CD4-positive, alpha-beta memory T cell (primary cell): Measurements from ENCODE around the gene MAGEA8. TPM values are rescaled to one million over a fixed set of nuclear protein-coding genes. Genes with fewer than 3 reads are reported as not detected.

Experiments used
- CTCF ChIA-PET: fragments of 350-600 bp; sonication (Branson Sonifier 250); formaldehyde crosslinking; loops from one replicate; lab custom pipeline; 2021; ENCODE audit warnings: inconsistent platforms; ENCODE audit not compliant: partially characterized antibody; lab: Charles Lee
- POLR2A ChIA-PET: fragments of 350-600 bp; sonication (Branson Sonifier 250); formaldehyde crosslinking; loops from one replicate; lab custom pipeline; 2021; ENCODE audit not compliant: partially characterized antibody; lab: Charles Lee
- DNase-seq, 5 donors: peaks; one replicate each; pipeline versions ENCODE4 v3.0.0 to v3.0.0-alpha.2; 2020 to 2022; ENCODE audit warnings: mixed read lengths in 1 of 5
- H3K27ac ChIP-seq: one replicate; pipeline ENCODE4 v1.7.0; 2013; ENCODE audit warnings: low read depth, low read length
- H3K27me3 ChIP-seq: 2 replicates; pipeline ENCODE4 v1.7.0; 2013; ENCODE audit warnings: mild to moderate bottlenecking, low read length, moderate library complexity; ENCODE audit not compliant: insufficient read depth
- H3K36me3 ChIP-seq: 2 replicates; pipeline ENCODE4 v1.7.0; 2013; ENCODE audit warnings: mild to moderate bottlenecking, low read length, moderate library complexity; ENCODE audit not compliant: insufficient read depth
- H3K4me1 ChIP-seq: 2 replicates; pipeline ENCODE4 v1.7.0; 2013; ENCODE audit warnings: mild to moderate bottlenecking, low read length, moderate library complexity; ENCODE audit not compliant: insufficient read depth
- H3K4me3 ChIP-seq, 2 donors: one replicate each; pipeline ENCODE4 v1.7.0; 2013; ENCODE audit warnings: low read length in 2 of 2, mild to moderate bottlenecking in 1 of 2
- H3K9me3 ChIP-seq, 2 donors: one replicate each; pipeline ENCODE4 v1.7.0; 2013; ENCODE audit warnings: low read length in 2 of 2, control low read depth in 1 of 2; ENCODE audit not compliant: control insufficient read depth in 1 of 2
- H3K27ac Mint-ChIP-seq, 7 donors: one replicate each; pipeline ENCODE4 v1.8.0; 2020 to 2021; ENCODE audit warnings: mixed read lengths in 7 of 7, mild to moderate bottlenecking in 6 of 7, inconsistent platforms in 3 of 7, moderate library complexity in 3 of 7
- H3K27me3 Mint-ChIP-seq, 2 donors: one replicate each; pipeline ENCODE4 v1.8.0; 2020 to 2021; ENCODE audit warnings: mixed read lengths in 2 of 2
- H3K36me3 Mint-ChIP-seq, 2 donors: one replicate each; pipeline ENCODE4 v1.8.0; 2020 to 2021; ENCODE audit warnings: mixed read lengths in 2 of 2, inconsistent platforms in 1 of 2, mild to moderate bottlenecking in 1 of 2
- H3K4me1 Mint-ChIP-seq, 4 donors: one replicate each; pipeline ENCODE4 v1.8.0; 2020 to 2021; ENCODE audit warnings: mixed read lengths in 4 of 4, mild to moderate bottlenecking in 1 of 4
- H3K4me3 Mint-ChIP-seq, 8 donors: one replicate each; pipeline ENCODE4 v1.8.0; 2020 to 2021; ENCODE audit warnings: mixed read lengths in 8 of 8, mild to moderate bottlenecking in 7 of 8, moderate library complexity in 6 of 8, inconsistent platforms in 3 of 8
- H3K9me3 Mint-ChIP-seq, 8 donors: one replicate each; pipeline ENCODE4 v1.8.0; 2020 to 2021; ENCODE audit warnings: mixed read lengths in 8 of 8, mild to moderate bottlenecking in 5 of 8, inconsistent platforms in 3 of 8, moderate library complexity in 1 of 8
- intact Hi-C: fragments of 100-400 bp; cut with micrococcal nuclease; formaldehyde crosslinking; loops from one replicate; pipeline ENCODE4 v1.15.1; 2023
- polyA plus RNA-seq, 2 donors: library from polyadenylated mRNA; unstranded; fragments of 300-500 nt; fragmentation: Illumina TruSeq; gene quantifications; one replicate each; pipeline ENCODE4 v1.2.3, GENCODE V29; 2021
- total RNA-seq, 2 experiments: library from RNA; stranded (reverse); gene quantifications; one replicate each; pipeline ENCODE4 v1.2.3, GENCODE V29; 2021

Gene MAGEA8
- total and polyA plus RNA-seq, 4 experiments from 2014 or later = not detected

DNA sequence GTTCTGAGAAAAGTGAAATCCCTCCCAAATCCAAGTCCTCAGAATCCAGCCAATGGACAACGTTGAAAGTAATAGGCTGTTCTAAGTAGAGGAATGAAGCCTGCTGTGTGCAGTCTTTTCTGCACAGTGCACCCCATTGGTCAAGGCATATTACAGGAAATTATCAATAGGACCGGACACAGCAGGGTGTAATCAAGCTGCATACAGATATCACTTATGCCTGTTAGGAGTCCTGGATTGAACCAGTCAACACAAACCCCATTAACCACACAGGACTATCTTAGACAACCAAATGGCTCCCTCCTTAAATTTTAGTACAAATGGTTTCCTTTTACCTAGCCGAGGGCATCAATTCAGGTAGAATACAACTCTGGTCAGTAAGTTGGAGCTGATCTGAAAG lies 34.2 kb upstream of the MAGEA8 start:
- no peak overlapping the region for H3K27ac ChIP-seq
- peaks cover 0 to 1% (median 0%) of the 10 kb centered on the region in 8 donors for H3K9me3 Mint-ChIP-seq
- no peaks in the 10 kb centered on the region for H3K27me3 ChIP-seq
- no peaks in the 10 kb centered on the region for H3K4me1 ChIP-seq
- intact Hi-C loops = no loop called here
- ChIA-PET POLR2A (no interaction called here), CTCF (no interaction called here)
- H3K4me1 Mint-ChIP-seq = no peaks in the 10 kb centered on the region
- no peaks in the 10 kb centered on the region for H3K36me3 ChIP-seq
- DNase-seq = no peak
- no peaks in the 10 kb centered on the region for H3K36me3 Mint-ChIP-seq
- no peak overlapping the region for H3K4me3 ChIP-seq
- H3K27me3 Mint-ChIP-seq = no peaks in the 10 kb centered on the region
- no peaks in the 10 kb centered on the region for H3K9me3 ChIP-seq
- H3K4me3 Mint-ChIP-seq = no peak overlapping the region
- H3K27ac Mint-ChIP-seq = no peak overlapping the region

DNA sequence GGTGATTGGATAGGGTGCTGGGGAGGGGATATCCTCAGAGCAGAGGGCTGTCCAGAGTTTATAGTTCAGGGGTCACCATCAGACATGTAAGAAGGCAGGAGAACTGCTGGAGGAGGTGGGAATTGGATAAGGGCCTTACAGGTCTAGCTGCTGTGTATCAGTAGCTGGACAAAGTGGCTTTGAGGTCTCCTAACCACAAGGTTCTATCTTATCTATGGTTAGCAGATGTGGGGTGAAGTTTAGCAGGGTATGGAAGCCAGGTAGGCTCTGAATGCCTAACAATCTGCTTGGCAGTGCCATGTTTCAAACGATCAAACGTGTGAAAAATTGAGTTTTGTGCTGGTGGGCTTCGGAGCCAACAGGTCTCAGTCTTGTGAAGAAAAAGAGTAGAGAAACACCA lies 32.1 kb upstream of the MAGEA8 start:
- POLR2A ChIA-PET = no interaction called here

DNA sequence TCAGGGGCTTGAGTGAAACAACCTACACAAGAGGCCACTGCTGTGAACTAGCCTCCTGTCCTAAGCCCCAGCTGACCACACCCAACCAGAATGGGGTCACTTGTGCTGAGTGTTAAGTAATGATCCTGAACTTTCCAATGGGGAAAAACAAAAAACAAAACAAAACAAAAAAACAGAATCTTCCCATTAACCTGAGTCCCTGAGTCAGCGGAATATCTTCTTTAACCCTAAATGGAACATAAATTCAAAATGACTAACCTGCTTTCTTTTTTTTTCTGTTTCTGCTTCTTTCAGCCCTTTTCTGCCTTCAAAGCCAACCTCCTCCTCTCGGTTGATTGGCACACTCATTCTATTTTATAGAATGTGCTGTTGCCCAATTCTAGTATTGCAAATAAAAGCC lies 31.2 kb upstream of the MAGEA8 start:
- Histone ChIP-seq H3K27ac (no peak overlapping the region), H3K36me3 (no peaks in the 10 kb centered on the region), H3K4me1 (no peaks in the 10 kb centered on the region), H3K4me3 (no peak overlapping the region), H3K27me3 (no peaks in the 10 kb centered on the region), H3K9me3 (no peaks in the 10 kb centered on the region)
- DNase-seq = no peak
- POLR2A ChIA-PET = no interaction called here
- no peaks in the 10 kb centered on the region for H3K27me3 Mint-ChIP-seq
- intact Hi-C loops = no loop called here
- no peak overlapping the region for H3K4me3 Mint-ChIP-seq
- H3K27ac Mint-ChIP-seq = no peak overlapping the region
- peaks cover 0 to 3% (median 0%) of the 10 kb centered on the region in 8 donors for H3K9me3 Mint-ChIP-seq
- CTCF ChIA-PET = no interaction called here
- no peaks in the 10 kb centered on the region for H3K4me1 Mint-ChIP-seq
- no peaks in the 10 kb centered on the region for H3K36me3 Mint-ChIP-seq

More for the DNA sequence above, 32.1 kb upstream of the MAGEA8 start:
- H3K4me1 Mint-ChIP-seq = no peaks in the 10 kb centered on the region
- H3K9me3 Mint-ChIP-seq = peaks cover 0 to 3% (median 0%) of the 10 kb centered on the region in 8 donors
- no peaks in the 10 kb centered on the region for H3K27me3 Mint-ChIP-seq
- intact Hi-C loops = no loop called here
- no peak overlapping the region for H3K4me3 Mint-ChIP-seq
- no peak overlapping the region for H3K27ac Mint-ChIP-seq
- Histone ChIP-seq H3K9me3 (no peaks in the 10 kb centered on the region), H3K36me3 (no peaks in the 10 kb centered on the region), H3K27ac (no peak overlapping the region), H3K4me3 (no peak overlapping the region), H3K27me3 (no peaks in the 10 kb centered on the region), H3K4me1 (no peaks in the 10 kb centered on the region)
- DNase-seq = no peak
- CTCF ChIA-PET = no interaction called here
- H3K36me3 Mint-ChIP-seq = no peaks in the 10 kb centered on the region

DNA sequence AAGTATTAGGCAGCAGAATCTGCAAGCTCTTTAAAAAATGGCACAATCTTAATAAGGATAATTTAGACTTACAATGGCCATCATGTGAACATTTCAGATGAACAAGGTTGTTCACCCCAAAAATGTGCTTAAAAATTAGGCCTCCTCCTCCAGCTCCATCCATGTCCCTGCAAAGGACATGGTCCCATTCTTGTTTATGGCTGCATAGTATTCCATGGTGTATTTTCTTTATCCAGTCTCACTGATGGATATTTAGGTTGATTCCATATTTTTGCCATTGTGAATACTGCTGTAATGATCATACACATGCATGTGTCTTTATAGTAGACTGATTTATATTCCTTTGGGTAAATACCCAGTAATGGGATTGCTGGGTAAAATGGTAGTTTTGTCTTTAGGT lies 29.1 kb upstream of the MAGEA8 start:
- peaks cover 0 to 3% (median 0%) of the 10 kb centered on the region in 8 donors for H3K9me3 Mint-ChIP-seq
- H3K27ac ChIP-seq = no peak overlapping the region
- H3K4me1 ChIP-seq = no peaks in the 10 kb centered on the region
- no peaks in the 10 kb centered on the region for H3K27me3 Mint-ChIP-seq
- CTCF ChIA-PET = no interaction called here
- POLR2A ChIA-PET = no interaction called here
- no peaks in the 10 kb centered on the region for H3K36me3 Mint-ChIP-seq
- no peak for DNase-seq
- H3K27ac Mint-ChIP-seq = no peak overlapping the region
- H3K27me3 ChIP-seq = no peaks in the 10 kb centered on the region
- H3K9me3 ChIP-seq = no peaks in the 10 kb centered on the region
- H3K4me3 Mint-ChIP-seq = no peak overlapping the region
- H3K4me1 Mint-ChIP-seq = no peaks in the 10 kb centered on the region
- intact Hi-C loops = no loop called here
- H3K36me3 ChIP-seq = no peaks in the 10 kb centered on the region
- H3K4me3 ChIP-seq = no peak overlapping the region

DNA sequence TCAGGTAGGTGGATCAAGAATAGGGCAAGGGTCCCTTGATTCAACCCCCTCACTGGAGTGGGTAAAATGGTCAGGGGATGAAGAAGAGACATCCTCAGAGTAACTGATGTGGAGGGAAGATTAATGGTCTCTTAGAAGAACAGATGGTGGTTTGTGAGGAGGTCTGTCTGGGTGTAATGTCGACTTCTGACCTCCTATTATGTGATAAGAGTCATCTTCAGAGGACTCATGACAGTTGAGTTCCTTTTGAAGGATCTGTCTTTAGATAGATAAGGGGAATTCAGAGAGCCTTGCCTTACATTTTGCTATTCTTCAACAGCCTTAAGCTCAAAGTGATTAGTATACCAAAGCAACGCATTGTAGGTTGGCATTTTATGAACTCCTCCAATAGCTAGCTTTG lies 27.1 kb upstream of the MAGEA8 start:
- H3K9me3 Mint-ChIP-seq = peaks cover 0 to 5% (median 0%) of the 10 kb centered on the region in 8 donors
- H3K36me3 ChIP-seq = no peaks in the 10 kb centered on the region
- no peak for DNase-seq
- no peaks in the 10 kb centered on the region for H3K36me3 Mint-ChIP-seq
- H3K27ac ChIP-seq = no peak overlapping the region
- POLR2A ChIA-PET = no interaction called here
- no peaks in the 10 kb centered on the region for H3K27me3 ChIP-seq
- no peaks in the 10 kb centered on the region for H3K4me1 Mint-ChIP-seq
- CTCF ChIA-PET = no interaction called here
- intact Hi-C loops = no loop called here
- H3K4me3 Mint-ChIP-seq = no peak overlapping the region
- no peak overlapping the region for H3K27ac Mint-ChIP-seq
- no peak overlapping the region for H3K4me3 ChIP-seq
- no peaks in the 10 kb centered on the region for H3K9me3 ChIP-seq
- no peaks in the 10 kb centered on the region for H3K4me1 ChIP-seq
- H3K27me3 Mint-ChIP-seq = no peaks in the 10 kb centered on the region

DNA sequence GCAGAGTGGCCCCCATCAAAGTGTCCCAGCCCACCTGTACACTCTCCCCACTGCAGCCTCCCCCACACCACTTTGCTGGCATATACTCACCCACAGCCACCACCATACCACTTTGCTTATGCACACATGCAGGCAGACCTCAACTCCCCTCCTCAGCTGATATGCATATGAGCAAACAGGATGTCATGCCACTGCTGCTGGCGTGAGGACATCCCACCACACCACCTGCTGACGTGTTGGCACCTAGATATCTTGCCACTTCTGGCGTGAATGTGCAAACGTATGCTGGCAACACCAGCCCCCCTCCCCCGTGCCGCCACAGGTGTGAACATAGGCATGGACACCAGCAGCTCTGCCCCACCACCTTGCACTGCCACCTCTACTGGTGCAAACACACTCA lies 22.4 kb upstream of the MAGEA8 start:
- no peaks in the 10 kb centered on the region for H3K4me1 ChIP-seq
- Mint-ChIP-seq H3K9me3 (peaks cover 0 to 21% (median 11%) of the 10 kb centered on the region in 8 donors), H3K4me1 (no peaks in the 10 kb centered on the region), H3K27ac (no peak overlapping the region), H3K4me3 (no peak overlapping the region), H3K27me3 (peaks cover 0 to 1% of the 10 kb centered on the region in 2 donors), H3K36me3 (no peaks in the 10 kb centered on the region)
- ChIA-PET POLR2A (no interaction called here), CTCF (no interaction called here)
- H3K27ac ChIP-seq = no peak overlapping the region
- intact Hi-C loops = no loop called here
- no peaks in the 10 kb centered on the region for H3K9me3 ChIP-seq
- no peak for DNase-seq
- no peaks in the 10 kb centered on the region for H3K27me3 ChIP-seq
- no peaks in the 10 kb centered on the region for H3K36me3 ChIP-seq
- no peak overlapping the region for H3K4me3 ChIP-seq

DNA sequence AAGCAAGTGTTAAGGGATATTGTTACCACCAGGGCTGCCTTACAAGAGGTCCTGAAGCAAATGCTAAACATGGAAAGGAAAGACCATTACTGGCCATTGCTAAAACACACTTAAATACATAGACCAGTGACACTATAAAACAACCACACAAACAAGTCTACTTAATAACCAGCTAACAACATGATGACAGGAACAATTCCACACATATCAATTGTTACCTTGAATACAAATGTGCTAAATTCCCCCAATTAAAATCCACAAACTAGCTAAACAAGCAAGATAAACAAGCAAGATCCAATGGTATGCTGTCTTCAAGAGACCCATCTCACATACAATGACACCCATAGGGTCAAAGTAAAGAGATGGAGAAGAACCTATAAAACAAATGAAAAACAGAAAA lies 20.5 kb upstream of the MAGEA8 start:
- H3K4me1 Mint-ChIP-seq = no peaks in the 10 kb centered on the region
- no peaks in the 10 kb centered on the region for H3K27me3 ChIP-seq
- DNase-seq = no peak
- POLR2A ChIA-PET = no interaction called here
- intact Hi-C loops = no loop called here
- no peaks in the 10 kb centered on the region for H3K4me1 ChIP-seq
- H3K36me3 Mint-ChIP-seq = no peaks in the 10 kb centered on the region
- no peaks in the 10 kb centered on the region for H3K36me3 ChIP-seq
- CTCF ChIA-PET = interaction anchor here (1.3 kb wide), 1 partner anchor 11 kb away, joined by 4 read pairs; no protein-coding TSS in a partner anchor
- no peak overlapping the region for H3K4me3 ChIP-seq
- H3K9me3 Mint-ChIP-seq = peaks cover 0 to 21% (median 11%) of the 10 kb centered on the region in 8 donors
- no peak overlapping the region for H3K4me3 Mint-ChIP-seq
- no peak overlapping the region for H3K27ac ChIP-seq
- H3K27ac Mint-ChIP-seq = no peak overlapping the region
- H3K9me3 ChIP-seq = no peaks in the 10 kb centered on the region
- peaks cover 0 to 1% of the 10 kb centered on the region in 2 donors for H3K27me3 Mint-ChIP-seq

DNA sequence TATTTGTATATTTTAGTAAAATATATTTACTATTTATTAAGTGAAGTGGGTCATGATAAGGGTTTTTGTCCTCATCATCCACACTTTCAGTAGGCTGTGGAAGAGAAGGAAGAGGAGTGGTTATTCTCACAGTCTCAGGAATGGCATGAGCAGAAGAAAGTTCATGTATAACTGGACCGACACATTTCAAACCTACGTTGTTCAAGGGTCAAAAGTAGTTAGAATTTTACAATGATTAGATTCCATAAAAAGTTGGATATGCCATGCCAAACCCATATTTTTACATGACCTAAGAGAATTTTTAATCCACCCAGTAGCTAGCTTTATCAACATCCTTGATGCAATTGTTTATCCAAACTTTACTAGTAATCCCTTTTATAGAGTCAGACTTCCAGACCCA lies 15.6 kb upstream of the MAGEA8 start:
- no peak overlapping the region for H3K27ac Mint-ChIP-seq
- H3K4me1 Mint-ChIP-seq = no peaks in the 10 kb centered on the region

More for the DNA sequence above, 15.6 kb upstream of the MAGEA8 start:
- H3K4me3 ChIP-seq = no peak overlapping the region
- intact Hi-C loops = no loop called here
- ChIA-PET CTCF (no interaction called here), POLR2A (no interaction called here)
- no peaks in the 10 kb centered on the region for H3K36me3 Mint-ChIP-seq
- H3K9me3 Mint-ChIP-seq = peaks cover 0 to 7% (median 2%) of the 10 kb centered on the region in 8 donors
- H3K27me3 Mint-ChIP-seq = no peaks in the 10 kb centered on the region
- H3K27ac ChIP-seq = no peak overlapping the region
- no peak for DNase-seq
- H3K9me3 ChIP-seq = no peaks in the 10 kb centered on the region
- no peaks in the 10 kb centered on the region for H3K4me1 ChIP-seq
- H3K27me3 ChIP-seq = no peaks in the 10 kb centered on the region
- no peaks in the 10 kb centered on the region for H3K36me3 ChIP-seq
- no peak overlapping the region for H3K4me3 Mint-ChIP-seq
